IPS DF 6.9 (cell line): ENCODE measurements around the gene MSN.
"Not testable (repeated sequence)": the region's sequence is repeated elsewhere in the genome, so short reads cannot be mapped to it uniquely, and the experiment has no call there.

Experiments used
- DNase-seq: peaks from one replicate; pipeline ENCODE4 v3.0.0-alpha.2; 2013; ENCODE audit warnings: low read depth, low spot score
- H3K27ac ChIP-seq: one replicate; pipeline ENCODE4 v1.5.1; 2013; ENCODE audit warnings: low read length, control low read depth
- H3K27me3 ChIP-seq: 2 replicates; pipeline ENCODE4 v1.6.1; 2013; ENCODE audit warnings: mild to moderate bottlenecking, low read length; ENCODE audit not compliant: control insufficient read depth, insufficient read depth
- H3K36me3 ChIP-seq: 2 replicates; pipeline ENCODE4 v1.6.1; 2013; ENCODE audit warnings: low read length; ENCODE audit not compliant: control insufficient read depth, insufficient read depth
- H3K4me1 ChIP-seq: 2 replicates; pipeline ENCODE4 v1.6.1; 2013; ENCODE audit warnings: low read length; ENCODE audit not compliant: control insufficient read depth, insufficient read depth
- H3K4me3 ChIP-seq: 2 replicates; pipeline ENCODE4 v1.5.1; 2013; ENCODE audit warnings: mild to moderate bottlenecking, low read length
- H3K9me3 ChIP-seq: 2 replicates; pipeline ENCODE4 v1.6.1; 2013; ENCODE audit warnings: low read length, inconsistent platforms; ENCODE audit not compliant: control insufficient read depth, insufficient read depth
- WGBS: extraction: QIAGEN DNeasy Blood & Tissue Kit; methylation state at CpG from one replicate; pipeline ENCODE4 v1.1.7; 2013; ENCODE audit warnings: mixed read lengths, missing lambda C conversion rate; ENCODE audit not compliant: insufficient read length, insufficient coverage; 5-methylcytosine and 5-hydroxymethylcytosine counted together

MSN gene

GRCh38 chrX:65667503-65668376 lies at the start of gene MSN:
Gene MSN (plus strand): TSS chrX:65667654. CDS start chrX:65667842, 188 bp downstream.
- Histone ChIP-seq H3K9me3 (no peaks in the 10 kb centered on the region), H3K27me3 (no peaks in the 10 kb centered on the region), H3K4me1 (0 out of 2 replicates have a peak, but pooled peaks cover 2% of the 10 kb centered on the region), H3K4me3 (peak within 1 kb of the TSS; percentile 86), H3K27ac (no peak within 1 kb of the TSS), H3K36me3 (no peaks in the 10 kb centered on the region)
- no peak for DNase-seq
- no CpG with 5 or more reads among the region's 56 CpGs for WGBS

GRCh38 chrX:65620096-65620705 lies 47.3 kb upstream of the MSN start:
- whole genome bisulfite sequencing = no CpG with 5 or more reads among the region's 33 CpGs
- H3K27ac ChIP-seq, H3K4me3 ChIP-seq: not testable (repeated sequence)

GRCh38 chrX:65630771-65631170 lies 36.7 kb upstream of the MSN start:
- H3K4me1 ChIP-seq = no peaks in the 10 kb centered on the region

More at GRCh38 chrX:65620096-65620705, 47.3 kb upstream of the MSN start:
- not testable (repeated sequence) for DNase-seq, H3K27me3 ChIP-seq, H3K4me1 ChIP-seq, H3K9me3 ChIP-seq, H3K36me3 ChIP-seq

GRCh38 chrX:65633826-65634225 lies 33.6 kb upstream of the MSN start:
- no peaks in the 10 kb centered on the region for H3K9me3 ChIP-seq
- no peaks in the 10 kb centered on the region for H3K36me3 ChIP-seq
- H3K4me3 ChIP-seq = no peak overlapping the region
- no peak for DNase-seq
- no CpG with 5 or more reads among the region's 1 CpG for WGBS
- H3K27me3 ChIP-seq = no peaks in the 10 kb centered on the region
- H3K27ac ChIP-seq = no peak overlapping the region
- no peaks in the 10 kb centered on the region for H3K4me1 ChIP-seq

More at GRCh38 chrX:65630771-65631170, 36.7 kb upstream of the MSN start:
- Histone ChIP-seq H3K9me3 (no peaks in the 10 kb centered on the region; the same call in 1 of the 2 replicates), H3K27ac (no peak overlapping the region), H3K4me3 (no peak overlapping the region), H3K36me3 (no peaks in the 10 kb centered on the region), H3K27me3 (no peaks in the 10 kb centered on the region)
- DNase-seq = no peak
- WGBS = no CpG with 5 or more reads among the region's 3 CpGs

DNA sequence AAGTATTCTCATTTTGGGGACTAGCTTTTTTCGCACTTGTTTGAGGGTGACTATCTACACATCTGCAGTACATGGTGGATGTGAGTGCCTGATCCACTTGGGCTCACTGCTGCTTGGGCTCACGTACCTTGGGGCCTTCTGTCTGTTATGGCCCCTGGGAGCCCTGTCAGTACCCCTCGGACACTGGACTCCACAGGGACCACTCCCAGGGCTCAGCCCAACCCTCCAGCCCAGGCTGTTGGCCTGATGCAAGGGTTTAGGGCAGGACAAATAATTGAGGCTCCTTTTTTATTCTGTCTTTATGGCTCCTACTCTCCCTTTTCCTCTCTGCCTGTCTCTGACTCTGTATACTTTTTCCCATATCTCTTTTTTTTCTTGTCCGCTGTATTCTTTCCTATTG lies 32.7 kb upstream of the MSN start:
- Histone ChIP-seq H3K36me3 (no peaks in the 10 kb centered on the region), H3K27me3 (no peaks in the 10 kb centered on the region), H3K9me3 (no peaks in the 10 kb centered on the region), H3K4me3 (no peak overlapping the region), H3K4me1 (no peaks in the 10 kb centered on the region), H3K27ac (no peak overlapping the region)
- DNase-seq = no peak
- no CpG with 5 or more reads among the region's 4 CpGs for WGBS

GRCh38 chrX:65635378-65635777 lies 32.1 kb upstream of the MSN start:
- H3K4me1 ChIP-seq = no peaks in the 10 kb centered on the region
- H3K9me3 ChIP-seq = no peaks in the 10 kb centered on the region
- no peaks in the 10 kb centered on the region for H3K27me3 ChIP-seq
- no peak for DNase-seq
- no peak overlapping the region for H3K27ac ChIP-seq
- H3K36me3 ChIP-seq = no peaks in the 10 kb centered on the region
- H3K4me3 ChIP-seq = no peak overlapping the region
- WGBS = no CpG with 5 or more reads among the region's 3 CpGs

DNA sequence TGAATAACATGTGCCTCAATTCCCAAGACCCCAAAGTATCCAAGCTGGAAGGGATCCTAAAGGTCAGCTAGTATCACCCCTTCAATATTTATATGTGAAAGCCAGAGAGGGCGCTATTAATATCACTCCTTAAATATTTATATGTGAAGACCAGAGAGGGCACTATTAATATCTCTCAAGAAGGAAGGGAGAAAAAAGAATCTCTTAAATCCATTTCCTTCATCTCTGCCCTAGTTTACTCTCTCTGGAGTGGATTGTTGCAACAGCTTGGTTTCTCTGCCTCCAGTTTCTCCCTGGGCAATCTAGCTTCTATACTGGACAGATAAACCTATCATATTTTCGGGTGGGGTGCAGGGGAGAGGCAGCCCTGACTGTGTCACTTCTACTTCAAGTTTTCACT lies 31.6 kb upstream of the MSN start:
- DNase-seq = no peak
- Histone ChIP-seq H3K36me3 (no peaks in the 10 kb centered on the region), H3K9me3 (no peaks in the 10 kb centered on the region), H3K27me3 (no peaks in the 10 kb centered on the region), H3K27ac (no peak overlapping the region), H3K4me3 (no peak overlapping the region), H3K4me1 (no peaks in the 10 kb centered on the region)
- no CpG with 5 or more reads among the region's 2 CpGs for WGBS

- not testable (repeated sequence) for H3K27ac ChIP-seq
- no CpG with 5 or more reads among the region's 4 CpGs for WGBS
These were observed 31.2 kb upstream of the MSN start for GRCh38 chrX:65636261-65636660.

DNA sequence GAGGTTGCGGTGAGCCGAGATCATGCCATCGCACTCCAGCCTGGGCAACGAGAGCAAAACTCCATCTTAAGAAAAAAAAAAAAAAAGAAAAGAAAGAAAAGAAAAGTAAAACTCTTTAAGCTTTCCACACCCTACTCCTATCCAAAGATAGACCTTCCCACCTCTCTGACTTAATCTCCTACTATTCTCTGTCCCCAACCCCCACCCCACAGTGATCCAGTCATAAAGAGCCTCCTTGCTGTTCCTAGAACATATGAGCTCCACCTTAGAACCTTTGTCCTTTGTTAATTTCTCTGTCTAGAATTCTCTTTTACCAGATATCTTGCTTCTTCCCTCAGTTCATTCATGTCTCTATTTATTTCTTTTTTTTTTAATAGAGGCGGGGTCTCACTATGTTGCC lies 30.1 kb upstream of the MSN start:
- no peaks in the 10 kb centered on the region for H3K9me3 ChIP-seq
- DNase-seq = no peak
- H3K36me3 ChIP-seq = no peaks in the 10 kb centered on the region
- no peaks in the 10 kb centered on the region for H3K4me1 ChIP-seq
- no peaks in the 10 kb centered on the region for H3K27me3 ChIP-seq
- H3K27ac ChIP-seq = no peak overlapping the region
- no peak overlapping the region for H3K4me3 ChIP-seq
- WGBS = no CpG with 5 or more reads among the region's 5 CpGs

More at GRCh38 chrX:65636261-65636660, 31.2 kb upstream of the MSN start:
- H3K4me3 ChIP-seq, H3K9me3 ChIP-seq, H3K27me3 ChIP-seq, DNase-seq, H3K4me1 ChIP-seq, H3K36me3 ChIP-seq: not testable (repeated sequence)

DNA sequence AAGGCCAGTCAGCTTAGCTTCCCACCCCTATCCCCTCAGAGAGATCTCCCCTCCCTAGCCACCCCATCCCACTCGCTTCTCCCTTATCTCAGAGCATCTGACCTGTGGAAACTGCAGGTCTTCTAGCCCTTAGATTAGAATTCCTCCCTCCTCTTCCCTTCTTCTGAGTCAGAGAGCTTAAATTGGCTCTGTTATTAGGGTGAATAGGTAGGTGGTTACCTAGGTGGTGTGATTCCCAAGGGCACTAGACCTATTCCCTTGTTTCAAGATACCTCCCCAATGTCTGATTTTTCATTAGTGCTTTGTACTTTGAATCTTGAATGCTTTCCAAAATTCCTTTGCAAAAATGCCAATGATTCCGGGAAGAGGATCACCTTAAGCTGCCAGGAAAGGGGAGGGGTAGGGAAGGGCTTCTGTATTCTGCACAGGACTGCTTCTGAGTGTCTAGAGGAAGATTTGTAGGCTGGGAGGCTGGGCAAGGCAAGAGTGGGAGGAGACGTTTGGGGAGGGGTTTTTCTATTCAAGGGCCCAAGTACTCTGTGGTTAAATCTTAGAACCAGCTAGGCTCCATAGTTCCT lies 24.5 kb upstream of the MSN start:
- H3K27ac ChIP-seq = no peak overlapping the region
- no peaks in the 10 kb centered on the region for H3K27me3 ChIP-seq
- H3K36me3 ChIP-seq = no peaks in the 10 kb centered on the region
- WGBS = no CpG with 5 or more reads among the region's 3 CpGs
- H3K4me1 ChIP-seq = no peaks in the 10 kb centered on the region
- no peak overlapping the region for H3K4me3 ChIP-seq
- no peaks in the 10 kb centered on the region for H3K9me3 ChIP-seq
- no peak for DNase-seq
